VCaP (cell line): ENCODE measurements around the gene SERPINA6.
"Not testable (repeated sequence)": the region's sequence is repeated elsewhere in the genome, so short reads cannot be mapped to it uniquely, and the experiment has no call there.

Experiments used
- H3K27ac ChIP-seq: fragments of 450-650 bp; 2 replicates; pipeline ENCODE4 v1.5.1; 2017
- TF ChIP-seq, protein P1 (sequence below): fragments of 450-650 bp; conservative IDR thresholded peaks from 2 replicates; pipeline ENCODE4 v1.5.1; 2017; ENCODE audit warnings: mild to moderate bottlenecking, moderate library complexity

Gene SERPINA6

DNA sequence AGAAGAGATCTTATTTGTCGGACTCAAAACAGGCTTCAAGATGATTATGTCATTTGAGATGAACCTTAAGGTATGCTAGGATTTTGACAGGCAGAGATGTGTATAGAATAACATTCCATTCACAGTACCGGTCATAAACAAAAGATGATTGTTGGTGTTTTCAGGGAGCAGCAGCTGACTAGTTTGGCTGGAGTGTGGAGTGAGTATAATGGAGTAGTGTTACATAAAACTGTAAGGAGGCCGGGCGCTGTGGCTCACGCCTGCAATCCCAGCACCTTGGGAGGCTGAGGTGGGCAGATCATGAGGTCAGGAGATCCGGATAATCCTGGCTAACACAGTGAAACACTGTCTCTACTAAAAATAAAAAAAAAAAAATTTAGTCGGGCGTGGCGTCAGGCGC lies 54.0 kb downstream of the SERPINA6 start:
- TF ChIP-seq, protein P1, sequence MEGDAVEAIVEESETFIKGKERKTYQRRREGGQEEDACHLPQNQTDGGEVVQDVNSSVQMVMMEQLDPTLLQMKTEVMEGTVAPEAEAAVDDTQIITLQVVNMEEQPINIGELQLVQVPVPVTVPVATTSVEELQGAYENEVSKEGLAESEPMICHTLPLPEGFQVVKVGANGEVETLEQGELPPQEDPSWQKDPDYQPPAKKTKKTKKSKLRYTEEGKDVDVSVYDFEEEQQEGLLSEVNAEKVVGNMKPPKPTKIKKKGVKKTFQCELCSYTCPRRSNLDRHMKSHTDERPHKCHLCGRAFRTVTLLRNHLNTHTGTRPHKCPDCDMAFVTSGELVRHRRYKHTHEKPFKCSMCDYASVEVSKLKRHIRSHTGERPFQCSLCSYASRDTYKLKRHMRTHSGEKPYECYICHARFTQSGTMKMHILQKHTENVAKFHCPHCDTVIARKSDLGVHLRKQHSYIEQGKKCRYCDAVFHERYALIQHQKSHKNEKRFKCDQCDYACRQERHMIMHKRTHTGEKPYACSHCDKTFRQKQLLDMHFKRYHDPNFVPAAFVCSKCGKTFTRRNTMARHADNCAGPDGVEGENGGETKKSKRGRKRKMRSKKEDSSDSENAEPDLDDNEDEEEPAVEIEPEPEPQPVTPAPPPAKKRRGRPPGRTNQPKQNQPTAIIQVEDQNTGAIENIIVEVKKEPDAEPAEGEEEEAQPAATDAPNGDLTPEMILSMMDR, result no peak
- no peak overlapping the region for H3K27ac ChIP-seq

DNA sequence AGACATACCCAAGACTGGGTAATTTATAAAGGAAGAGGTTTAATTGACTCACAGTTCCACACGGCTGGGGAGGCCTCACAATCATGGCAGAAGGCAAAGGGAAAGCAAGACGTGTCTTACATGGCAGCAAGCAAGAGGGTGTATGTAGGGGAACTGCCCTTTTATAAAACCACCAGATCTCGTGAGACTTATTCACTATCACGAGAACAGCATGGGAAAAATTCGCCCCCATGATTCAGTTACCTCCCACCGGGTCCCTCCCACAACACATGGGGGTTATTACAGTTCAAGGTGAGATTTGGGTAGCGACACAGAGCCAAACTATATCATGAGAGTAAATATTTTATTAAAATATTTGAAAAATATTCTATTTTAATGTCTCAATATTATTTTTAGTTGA lies 54.6 kb downstream of the SERPINA6 start:
- not testable (repeated sequence) for H3K27ac ChIP-seq

DNA sequence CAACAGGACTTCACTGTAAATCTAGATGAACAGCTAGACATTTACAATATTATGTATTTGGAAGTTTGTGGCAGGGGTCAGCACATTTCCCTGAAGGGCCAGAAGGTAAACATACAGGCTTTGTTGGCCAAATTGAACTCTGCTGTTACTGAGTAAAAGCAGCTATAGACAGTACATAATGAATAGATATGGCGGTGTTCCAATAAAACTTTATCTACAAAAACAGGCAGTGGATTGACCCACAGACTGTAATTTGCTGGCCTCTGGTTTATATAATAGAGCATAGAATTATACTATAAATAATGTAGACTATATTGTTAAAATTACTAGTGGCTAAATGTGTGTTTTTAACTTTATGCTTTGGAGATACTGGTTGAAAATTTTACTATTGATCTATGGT lies 55.8 kb downstream of the SERPINA6 start:
- TF ChIP-seq, protein P1, result no peak
- no peak overlapping the region for H3K27ac ChIP-seq

DNA sequence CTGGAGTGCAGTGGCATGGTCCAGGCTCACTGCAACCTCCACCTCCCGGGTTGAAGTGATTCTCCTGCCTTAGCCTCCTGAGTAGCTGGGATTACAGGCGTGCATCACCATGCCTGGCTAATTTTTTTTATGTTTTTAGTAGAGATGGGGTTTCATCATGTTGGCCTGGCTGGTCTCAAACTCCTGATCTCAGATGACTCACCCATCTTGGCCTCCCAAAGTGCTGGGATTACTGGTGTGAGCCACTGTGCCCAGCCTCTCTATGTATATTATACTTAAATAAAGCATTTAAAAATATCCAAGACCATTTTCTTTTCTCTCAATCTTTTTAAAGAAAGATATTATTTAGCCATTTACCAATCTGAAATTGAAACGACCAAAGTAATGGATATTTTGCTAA lies 58.9 kb downstream of the SERPINA6 start:
- H3K27ac ChIP-seq, result not testable (repeated sequence)
